SU-DHL-6 (cell line): ENCODE measurements around the gene LRBA.
"Not testable (repeated sequence)": the region's sequence is repeated elsewhere in the genome, so short reads cannot be mapped to it uniquely, and the experiment has no call there.

Experiments used
- H2AFZ ChIP-seq: fragments of 200-600 bp; sonication (generic); 2 replicates; pipeline ENCODE4 v1.6.1; 2014; ENCODE audit warnings: low read depth, mild to moderate bottlenecking, moderate library complexity, mixed read lengths, antibody characterized with exemption, low read length; ENCODE audit not compliant: severe bottlenecking
- H3F3A ChIP-seq: fragments of 200-600 bp; shearing (Covaris generic); 2 replicates; pipeline ENCODE4 v1.6.0; 2016; ENCODE audit warnings: antibody characterized with exemption, mild to moderate bottlenecking; ENCODE audit not compliant: insufficient read depth
- H3K27ac ChIP-seq: fragments of 200-600 bp; sonication (generic); 2 replicates; pipeline ENCODE4 v1.5.1; 2016; ENCODE audit warnings: low read depth, mild to moderate bottlenecking, low read length, moderate library complexity, mixed read lengths
- H3K27me3 ChIP-seq: fragments of 200-600 bp; sonication (generic), shearing (Covaris generic); 2 replicates; pipeline ENCODE4 v1.6.0; 2014; ENCODE audit warnings: mild to moderate bottlenecking, low read length
- H3K36me3 ChIP-seq: fragments of 200-600 bp; sonication (generic); 2 replicates; pipeline ENCODE4 v1.6.1; 2014; ENCODE audit warnings: mild to moderate bottlenecking, low read length, mixed read lengths
- H3K4me2 ChIP-seq: fragments of 300-600, 200-600 bp; shearing (Covaris generic), sonication (generic); 2 replicates; pipeline ENCODE4 v1.6.0; 2014; ENCODE audit warnings: low read length, low read depth, mild to moderate bottlenecking; ENCODE audit not compliant: poor library complexity, severe bottlenecking
- H3K4me3 ChIP-seq: fragments of 200-600 bp; sonication (generic); 2 replicates; pipeline ENCODE4 v1.5.1; 2014; ENCODE audit warnings: antibody characterized with exemption, low read length, mild to moderate bottlenecking, mixed read lengths; ENCODE audit not compliant: insufficient read depth, poor library complexity, severe bottlenecking
- H3K79me2 ChIP-seq: fragments of 200-600 bp; sonication (generic); 2 replicates; pipeline ENCODE4 v1.6.1; 2014; ENCODE audit warnings: mild to moderate bottlenecking, low read length, moderate library complexity; ENCODE audit not compliant: insufficient read depth
- H3K9ac ChIP-seq: fragments of 200-600 bp; sonication (generic); 2 replicates; pipeline ENCODE4 v1.7.0; 2014; ENCODE audit warnings: mild to moderate bottlenecking, low read length
- H3K9me2 ChIP-seq: fragments of 200-600 bp; sonication (generic); replicated peaks from 2 replicates; pipeline ENCODE4 v1.6.1; 2014; ENCODE audit warnings: low read length; ENCODE audit not compliant: insufficient read depth
- H3K9me3 ChIP-seq: fragments of 200-600 bp; sonication (generic); 2 replicates; pipeline ENCODE4 v1.6.1; 2014; ENCODE audit warnings: low read length, mixed read lengths; ENCODE audit not compliant: insufficient read depth
- H4K20me1 ChIP-seq: fragments of 200-600 bp; sonication (generic); 2 replicates; pipeline ENCODE4 v1.6.1; 2014; ENCODE audit warnings: low read depth, mild to moderate bottlenecking, antibody characterized with exemption, low read length, moderate library complexity, mixed read lengths
- CTCF ChIP-seq: fragments of 200-600 bp; sonication (generic); IDR thresholded peaks from one replicate; pipeline ENCODE4 v1.5.1; 2017; ENCODE audit warnings: antibody characterized with exemption, mild to moderate bottlenecking, low read length, moderate library complexity; ENCODE audit not compliant: insufficient read depth, poor library complexity, severe bottlenecking
- EZH2phosphoT487 ChIP-seq: fragments of 200-600 bp; sonication (generic), shearing (Covaris generic); conservative IDR thresholded peaks from 2 replicates; pipeline ENCODE4 v1.6.1; 2018; ENCODE audit warnings: mild to moderate bottlenecking, antibody characterized with exemption, low read length, moderate library complexity, mixed read lengths

The LRBA gene

GRCh38 chr4:150972592-150972991 lies 42.5 kb downstream of the LRBA start:
- no peak overlapping the region for H3K9ac ChIP-seq
- H2AFZ ChIP-seq = no peak overlapping the region
- H3K9me3 ChIP-seq = no peaks in the 10 kb centered on the region
- H3K9me2 ChIP-seq = no peaks in the 10 kb centered on the region
- H3K79me2 ChIP-seq = peaks cover 89% of the 10 kb centered on the region
- peak overlapping the region; percentile 5 for H3K4me2 ChIP-seq
- no peak overlapping the region for H3K27ac ChIP-seq
- H3K27me3 ChIP-seq = no peaks in the 10 kb centered on the region
- TF ChIP-seq CTCF (no peak), EZH2phosphoT487 (no peak)
- H4K20me1 ChIP-seq = peaks cover 22% of the 10 kb centered on the region; the same call in 1 of the 2 replicates
- H3F3A ChIP-seq = no peaks in the 10 kb centered on the region
- no peaks in the 10 kb centered on the region for H3K36me3 ChIP-seq
- no peak overlapping the region for H3K4me3 ChIP-seq

DNA sequence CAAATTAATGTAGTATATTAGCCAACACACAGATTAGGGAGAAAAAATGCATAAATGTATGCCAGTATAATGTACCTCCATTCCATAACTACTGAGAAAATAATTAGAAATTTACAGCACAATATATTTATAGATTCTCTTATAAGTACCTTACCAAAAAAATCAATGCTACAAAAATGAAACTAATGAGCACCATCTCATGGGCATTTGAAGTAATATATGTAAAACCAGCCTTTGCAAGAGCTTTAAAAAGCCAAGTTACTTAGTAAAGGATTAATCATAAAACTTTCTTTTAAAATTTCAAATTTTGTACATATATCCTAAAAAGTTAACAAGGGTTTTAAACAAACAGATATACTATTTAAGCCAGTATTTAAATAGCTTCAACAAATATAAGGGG lies 43.2 kb downstream of the LRBA start:
- TF ChIP-seq CTCF = no peak
- no peak for TF ChIP-seq EZH2phosphoT487
- Histone ChIP-seq H3K4me3 (no peak overlapping the region), H3F3A (no peaks in the 10 kb centered on the region), H3K9ac (no peak overlapping the region), H3K27ac (no peak overlapping the region), H3K9me2 (no peaks in the 10 kb centered on the region), H2AFZ (no peak overlapping the region), H4K20me1 (peaks cover 21% of the 10 kb centered on the region; the same call in 1 of the 2 replicates), H3K79me2 (peaks cover 89% of the 10 kb centered on the region), H3K4me2 (no peak overlapping the region), H3K36me3 (no peaks in the 10 kb centered on the region), H3K9me3 (no peaks in the 10 kb centered on the region), H3K27me3 (no peaks in the 10 kb centered on the region)

- no peaks in the 10 kb centered on the region for H3K9me2 ChIP-seq
- TF ChIP-seq CTCF (no peak), EZH2phosphoT487 (no peak)
- H2AFZ ChIP-seq = no peak overlapping the region
- no peak overlapping the region for H3K4me3 ChIP-seq
- H4K20me1 ChIP-seq = peaks cover 21% of the 10 kb centered on the region; the same call in 1 of the 2 replicates
- H3K79me2 ChIP-seq = peaks cover 95% of the 10 kb centered on the region
- H3K4me2 ChIP-seq = no peak overlapping the region
- no peaks in the 10 kb centered on the region for H3K27me3 ChIP-seq
- H3K9ac ChIP-seq = no peak overlapping the region
- no peaks in the 10 kb centered on the region for H3F3A ChIP-seq
- no peak overlapping the region for H3K27ac ChIP-seq
- no peaks in the 10 kb centered on the region for H3K9me3 ChIP-seq
- H3K36me3 ChIP-seq = no peaks in the 10 kb centered on the region
These were observed 44.4 kb downstream of the LRBA start for GRCh38 chr4:150970685-150971151.

DNA sequence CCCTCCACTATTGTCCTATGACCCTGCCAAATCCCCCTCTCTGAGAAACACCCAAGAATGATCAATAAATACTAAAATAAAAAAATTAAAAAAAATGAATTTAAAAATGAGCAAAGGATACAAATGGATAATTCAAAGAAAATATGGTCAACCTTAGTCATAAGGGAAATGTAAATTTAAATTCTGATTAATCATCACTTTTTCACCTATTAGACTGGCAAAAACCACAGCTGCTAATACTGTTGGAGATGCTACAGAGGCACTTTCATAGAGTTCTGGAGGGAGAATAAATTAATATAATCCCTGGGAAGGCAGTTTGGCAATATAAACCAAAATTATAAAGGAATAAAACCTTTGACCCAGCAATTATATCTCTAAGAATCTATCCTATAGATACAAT lies 50.3 kb downstream of the LRBA start:
- TF ChIP-seq CTCF (no peak), EZH2phosphoT487 (no peak)
- no peak overlapping the region for H3K4me3 ChIP-seq
- no peak overlapping the region for H3K4me2 ChIP-seq
- no peaks in the 10 kb centered on the region for H3K9me3 ChIP-seq
- H3F3A ChIP-seq = no peaks in the 10 kb centered on the region; the same call in 1 of the 2 replicates
- H3K27me3 ChIP-seq = no peaks in the 10 kb centered on the region
- peaks cover 64% of the 10 kb centered on the region for H3K79me2 ChIP-seq
- H3K9ac ChIP-seq = no peak overlapping the region
- H3K9me2 ChIP-seq = no peaks in the 10 kb centered on the region
- no peak overlapping the region for H2AFZ ChIP-seq
- no peaks in the 10 kb centered on the region for H3K36me3 ChIP-seq
- no peaks in the 10 kb centered on the region for H4K20me1 ChIP-seq
- no peak overlapping the region for H3K27ac ChIP-seq

GRCh38 chr4:150963602-150964345 lies 51.3 kb downstream of the LRBA start:
- not testable (repeated sequence) for H3F3A ChIP-seq, H3K27me3 ChIP-seq, H3K9me2 ChIP-seq, H3K27ac ChIP-seq, H3K4me2 ChIP-seq, H4K20me1 ChIP-seq, H3K36me3 ChIP-seq, H3K4me3 ChIP-seq, H3K9me3 ChIP-seq, H2AFZ ChIP-seq, H3K9ac ChIP-seq
- H3K79me2 ChIP-seq = peaks cover 61% of the 10 kb centered on the region
